Eye (tissue), 1 donor: ENCODE data around the gene PXDN.
"Not testable (repeated sequence)": the region's sequence is repeated elsewhere in the genome, so short reads cannot be mapped to it uniquely, and the experiment has no call there.

ENCODE experiments used
- DNase-seq: peaks from one replicate; pipeline ENCODE4 v3.0.0-alpha.2; 2015

The PXDN gene

DNA sequence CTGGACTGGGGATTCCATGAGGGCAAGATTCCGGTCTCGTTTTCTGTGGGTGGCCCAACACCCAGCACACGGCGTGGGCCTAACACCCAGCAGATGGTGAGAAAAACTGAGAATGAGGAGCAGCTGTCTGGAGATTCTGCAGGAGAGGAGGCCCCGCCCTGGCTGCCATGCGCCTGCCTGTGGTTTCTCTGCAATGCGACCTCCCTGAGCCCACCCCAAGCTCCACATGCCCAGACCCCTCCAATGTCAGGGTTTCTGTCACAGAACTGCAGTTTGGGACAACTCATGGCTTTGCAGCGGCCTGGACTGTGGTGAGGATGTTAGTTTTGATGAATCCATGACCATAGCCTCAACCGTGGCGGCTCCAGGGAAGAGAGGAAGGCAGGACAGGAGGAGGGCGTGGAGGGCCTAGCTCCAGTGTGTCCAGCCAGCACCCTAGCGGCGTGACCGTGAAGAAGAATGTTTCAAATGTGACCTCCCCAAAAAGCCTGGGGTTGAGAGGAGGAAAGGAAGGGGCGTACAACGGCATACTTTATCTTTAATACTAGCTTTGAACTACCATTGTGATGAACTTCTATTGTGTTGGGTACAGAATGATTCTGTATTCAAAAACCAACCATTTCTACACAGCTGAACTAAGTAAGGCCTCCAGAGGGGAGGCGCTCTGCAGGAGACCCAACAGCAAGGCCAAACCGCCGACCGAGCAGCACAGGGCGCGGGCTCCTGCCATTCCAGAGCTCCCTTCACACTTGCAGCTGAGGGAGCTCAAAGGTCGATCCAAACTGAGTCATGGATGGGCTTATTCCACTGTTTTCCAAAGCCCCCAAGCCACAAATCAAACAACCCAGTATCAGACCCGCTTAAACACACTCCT is 3.4 kb downstream of the PXDN start:
- DNase-seq, result peak; percentile 40

DNA sequence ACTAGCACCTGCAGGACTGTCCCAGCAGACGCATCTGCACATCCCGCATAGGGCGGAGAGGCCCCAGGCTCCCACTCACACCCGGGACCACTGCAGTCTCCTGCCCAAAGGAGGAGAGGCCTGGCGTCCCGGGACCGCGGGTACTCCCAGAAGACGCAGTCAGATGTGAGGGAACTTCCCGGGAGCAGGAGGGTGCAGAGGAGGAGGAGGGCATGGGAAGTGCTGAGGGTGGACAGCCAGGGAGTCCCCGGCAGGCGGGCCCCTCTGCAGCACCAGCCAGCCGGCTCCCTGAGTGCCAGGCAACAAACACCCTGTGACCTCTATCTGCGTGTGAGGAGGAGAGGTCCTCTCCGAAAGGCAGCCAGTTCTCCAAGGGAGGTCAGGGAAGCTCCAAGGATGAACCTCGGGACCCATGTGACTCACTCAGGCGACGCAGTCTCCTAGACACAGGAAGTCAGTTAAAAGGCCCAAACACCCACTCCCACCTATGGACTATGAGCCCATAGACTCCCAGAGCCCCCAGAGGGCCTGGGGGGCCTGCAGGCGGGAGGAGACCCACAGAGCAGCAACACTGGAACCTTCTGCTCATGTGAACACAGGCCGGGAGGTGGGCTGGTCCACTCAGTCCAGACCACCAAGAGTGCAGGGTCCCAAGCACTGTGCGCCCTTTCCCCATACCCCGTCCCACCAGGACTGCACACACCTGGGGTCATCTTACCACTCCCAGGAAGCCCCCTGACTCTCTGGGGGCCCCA is 4.2 kb downstream of the PXDN start:
- DNase-seq, result no peak

DNA sequence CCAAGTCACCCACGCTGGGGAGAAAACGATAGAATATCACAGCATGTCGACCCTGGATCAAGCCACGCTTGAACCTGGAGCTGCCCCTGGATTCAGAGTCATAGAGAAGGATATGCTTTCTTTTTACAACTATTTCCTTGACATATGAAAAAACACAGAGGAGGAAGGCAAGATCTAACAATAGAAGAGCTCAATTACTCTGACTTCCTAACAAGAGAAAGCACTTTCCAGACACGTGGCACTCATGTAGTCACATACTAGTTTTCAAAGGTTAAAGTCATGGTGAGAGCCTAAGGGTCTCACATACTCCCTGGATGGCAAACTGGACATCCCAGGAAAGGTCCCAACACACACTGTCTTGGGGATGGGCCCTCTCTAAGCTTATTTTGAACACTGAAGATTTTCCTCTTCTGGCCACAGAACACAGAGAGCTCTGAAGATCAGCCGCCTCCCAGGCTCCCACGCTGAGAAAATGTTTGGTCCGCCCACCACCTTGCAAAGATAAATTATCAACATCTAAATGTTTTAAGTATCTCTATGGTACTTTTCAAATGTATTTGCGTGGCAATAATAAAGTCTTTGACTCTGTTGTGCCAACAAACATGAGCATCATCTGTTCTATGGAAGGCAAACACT is 4.9 kb downstream of the PXDN start:
- no peak for DNase-seq

DNA sequence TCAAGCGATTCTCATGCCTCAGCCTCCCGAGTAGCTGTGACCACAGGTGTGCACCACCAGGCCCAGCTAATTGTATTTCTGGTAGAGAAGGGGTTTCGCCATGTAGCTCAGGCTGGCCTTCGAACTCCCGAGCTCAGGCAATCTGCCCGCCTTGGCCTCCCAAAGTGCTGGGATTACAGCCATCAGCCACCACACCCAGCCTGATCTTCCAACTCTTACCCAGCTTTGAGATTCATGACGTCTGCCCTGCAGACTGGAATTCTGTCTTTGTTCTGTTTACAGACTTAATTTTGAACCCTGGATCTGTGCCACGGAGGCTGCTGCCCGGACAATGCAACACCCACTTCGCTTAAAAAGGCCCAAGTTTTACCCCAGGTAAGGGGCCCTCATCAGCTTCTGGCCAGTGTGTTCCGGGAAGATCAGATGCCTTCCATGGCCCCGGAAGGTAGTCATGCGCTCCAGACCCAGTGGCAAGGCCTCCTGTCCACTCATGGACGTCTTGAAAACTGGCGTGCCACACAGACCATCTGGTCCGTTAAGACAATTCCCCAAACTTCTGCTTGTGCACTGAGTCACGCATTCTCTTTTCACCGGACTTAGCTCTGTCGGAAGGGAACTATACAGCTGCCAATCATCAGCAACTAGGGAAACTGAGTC is 5.5 kb downstream of the PXDN start:
- no peak for DNase-seq

DNA sequence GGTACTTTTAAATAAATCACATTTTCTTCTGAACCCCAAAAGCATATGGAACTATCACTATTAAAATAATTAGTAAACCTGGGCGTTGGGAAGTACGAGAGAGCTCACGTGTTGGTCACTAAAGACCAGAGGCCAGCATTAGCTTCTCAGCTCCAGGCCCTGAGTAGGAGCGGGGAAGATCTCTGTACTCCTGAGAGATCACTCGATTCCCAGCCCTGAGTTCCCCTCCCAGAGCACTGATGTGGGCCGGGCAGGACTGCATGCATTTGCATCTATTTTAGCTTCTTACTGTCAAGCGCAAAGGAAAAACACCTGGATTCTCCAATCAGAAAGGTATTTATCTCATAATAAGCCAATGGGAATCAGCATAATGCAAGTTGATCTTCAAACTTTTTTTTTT is 6.2 kb downstream of the PXDN start:
- DNase-seq, result no peak

DNA sequence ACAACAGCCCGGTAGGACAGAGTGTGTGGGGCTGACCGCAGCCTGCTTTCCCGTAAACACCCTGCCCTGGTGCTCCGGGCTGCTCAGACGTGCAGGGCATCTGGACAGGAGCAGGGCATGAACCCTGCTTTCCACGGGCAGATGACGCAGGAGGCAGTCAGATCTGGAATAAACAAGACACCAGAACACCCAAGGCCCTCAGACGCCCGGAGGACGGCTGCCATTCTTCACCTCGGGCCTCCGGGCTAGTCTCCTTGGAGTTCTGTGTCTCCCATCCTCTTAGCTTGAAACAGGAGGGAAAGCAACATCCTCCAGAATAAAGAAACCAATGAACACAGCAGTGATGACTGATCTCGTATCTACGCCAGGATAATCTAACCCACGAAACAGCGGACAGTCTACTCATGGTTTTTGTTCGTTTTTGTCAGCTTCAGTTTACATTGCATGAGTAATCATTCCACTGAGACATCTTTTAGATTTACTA is 7.3 kb downstream of the PXDN start:
- no peak for DNase-seq

DNA sequence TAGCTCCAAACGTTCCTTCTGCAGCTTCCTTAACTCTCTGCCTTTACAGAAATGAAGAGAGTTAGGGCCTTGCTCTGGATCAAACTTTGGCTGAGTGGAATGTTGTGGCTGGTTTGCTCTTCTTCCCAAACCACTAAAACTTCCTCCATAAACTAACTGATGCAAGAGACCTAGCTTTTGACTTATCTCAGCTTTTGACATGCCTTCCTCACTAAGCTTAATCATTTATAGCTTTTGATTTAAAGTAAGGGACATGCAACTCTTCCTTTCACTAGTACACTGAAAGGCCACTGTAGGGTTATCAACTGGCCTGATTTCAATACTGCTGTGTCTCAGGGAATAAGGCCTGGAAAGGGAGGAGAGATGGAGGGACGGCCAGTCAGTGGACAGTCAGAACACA is 8.3 kb downstream of the PXDN start:
- no peak for DNase-seq

DNA sequence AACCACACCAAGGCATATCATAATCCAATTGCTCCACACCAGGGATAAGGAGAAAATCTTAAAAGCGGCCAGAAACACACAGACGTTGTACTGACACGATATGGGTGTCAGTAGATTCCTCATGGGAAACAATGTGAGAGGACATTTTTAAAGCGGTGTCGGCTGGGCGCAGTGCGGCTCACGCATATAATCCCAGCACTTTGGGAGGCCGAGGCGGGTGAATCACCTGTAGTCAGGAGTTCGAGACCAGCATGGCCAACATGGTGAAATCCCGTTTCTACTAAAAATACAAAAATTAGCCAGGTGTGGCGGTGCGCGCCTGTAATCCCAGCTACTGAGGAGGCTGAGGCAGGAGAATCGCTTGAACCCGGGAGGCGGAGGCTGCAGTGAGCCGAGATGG is 11.0 kb downstream of the PXDN start:
- not testable (repeated sequence) for DNase-seq

DNA sequence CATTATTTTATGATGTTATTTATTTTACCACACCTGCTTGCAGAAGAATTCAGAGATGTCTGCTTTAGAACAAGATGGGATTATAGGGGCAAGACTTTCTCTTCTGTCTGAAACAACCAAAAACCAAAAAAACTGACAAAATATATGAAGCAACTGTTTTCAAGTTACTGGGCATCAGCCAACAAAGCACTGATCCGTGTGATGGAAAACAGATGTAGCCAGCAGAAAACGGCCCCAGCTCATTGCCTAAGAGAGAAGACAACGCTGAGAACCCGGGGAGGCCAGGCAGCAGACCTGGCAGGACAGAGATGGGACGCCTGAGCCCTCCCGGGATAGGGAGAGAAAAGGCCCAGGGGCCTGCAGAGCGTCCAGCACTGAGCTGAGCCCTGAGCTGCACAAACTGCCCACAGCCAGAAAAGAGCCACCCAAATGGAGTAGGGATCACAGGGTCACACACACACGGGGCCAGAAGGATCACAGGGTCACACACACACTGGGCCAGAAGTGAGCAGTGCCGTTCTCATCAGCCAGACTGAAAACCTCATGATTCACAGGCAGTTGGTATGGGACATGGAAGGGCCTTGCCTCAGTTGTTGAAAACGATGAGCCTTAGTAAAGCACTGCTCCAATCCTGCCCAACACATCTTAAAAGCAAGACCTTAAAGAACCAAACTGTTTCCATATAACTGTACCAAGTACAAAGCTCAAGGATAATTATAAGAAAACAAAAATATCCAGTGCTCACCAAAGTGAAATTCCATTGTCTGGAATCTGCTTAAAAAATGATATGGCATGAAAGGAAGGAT is 12.1 kb downstream of the PXDN start:
- DNase-seq, result peak; percentile 85

DNA sequence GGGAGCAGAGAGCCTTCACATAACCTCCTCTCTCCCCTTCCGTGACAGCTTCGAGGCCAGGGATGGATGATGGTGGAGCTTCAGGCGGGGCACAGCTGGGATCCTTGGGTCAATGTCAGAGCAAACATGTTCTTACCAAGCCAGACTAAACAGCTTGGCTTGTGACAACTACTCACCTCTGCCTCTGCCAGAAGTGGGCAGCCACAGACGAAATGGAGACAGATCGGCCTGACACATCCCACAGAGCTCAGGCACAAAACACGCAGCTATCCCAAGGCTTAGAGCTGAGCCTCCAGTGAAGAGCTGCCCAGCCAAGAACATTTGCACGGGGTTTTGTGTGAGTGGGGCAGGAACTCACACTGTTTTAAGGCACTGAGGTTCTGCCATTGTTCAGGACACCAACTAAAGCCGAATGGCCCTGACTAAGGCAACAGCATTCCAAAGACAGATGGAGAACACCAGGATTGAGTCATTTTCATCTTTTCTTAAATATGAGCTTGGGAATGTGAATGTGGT is 12.8 kb downstream of the PXDN start:
- DNase-seq, result peak; percentile 70

DNA sequence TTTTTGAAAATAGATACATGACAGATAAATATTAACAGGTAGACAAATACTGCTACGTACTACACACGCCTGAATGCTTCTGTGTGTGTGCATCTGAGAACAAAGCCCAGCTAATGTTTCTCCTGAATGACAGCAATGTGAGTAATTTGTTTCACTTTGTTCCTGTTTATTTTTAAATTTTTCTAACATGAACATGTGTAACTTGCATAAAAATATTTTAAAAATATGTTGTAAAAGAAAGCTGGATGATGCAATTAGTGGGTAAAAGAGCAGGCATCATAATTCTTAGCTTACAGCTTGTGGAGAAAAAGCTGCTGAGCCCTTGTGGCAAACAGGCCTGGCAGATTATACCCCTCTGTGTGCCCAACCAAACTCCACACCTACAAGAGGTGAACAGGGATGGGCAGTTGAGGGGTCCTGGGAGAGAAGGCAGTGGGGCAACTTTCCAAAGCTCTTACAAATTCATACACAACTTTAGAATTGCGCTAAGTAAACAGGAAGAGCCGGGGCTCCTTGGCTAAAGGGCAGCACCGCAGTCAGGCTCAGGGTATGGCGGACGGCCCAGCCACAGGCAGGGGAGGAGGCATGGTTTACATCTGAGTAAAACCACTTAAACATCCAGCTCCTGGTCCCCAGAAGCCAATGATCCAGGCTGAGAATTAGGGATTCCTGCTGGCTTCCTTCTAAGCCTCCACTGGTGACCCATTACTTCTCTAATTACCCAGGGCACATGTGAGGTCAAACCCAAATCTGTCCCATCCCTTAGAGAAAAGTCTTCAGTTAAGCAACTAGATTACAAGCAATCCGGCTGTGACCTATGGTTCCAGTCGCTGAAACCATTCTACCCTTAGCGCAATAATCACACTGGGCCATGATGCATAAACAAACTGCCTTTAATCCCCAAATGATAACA is 14.0 kb downstream of the PXDN start:
- DNase-seq, result peak; percentile 70

DNA sequence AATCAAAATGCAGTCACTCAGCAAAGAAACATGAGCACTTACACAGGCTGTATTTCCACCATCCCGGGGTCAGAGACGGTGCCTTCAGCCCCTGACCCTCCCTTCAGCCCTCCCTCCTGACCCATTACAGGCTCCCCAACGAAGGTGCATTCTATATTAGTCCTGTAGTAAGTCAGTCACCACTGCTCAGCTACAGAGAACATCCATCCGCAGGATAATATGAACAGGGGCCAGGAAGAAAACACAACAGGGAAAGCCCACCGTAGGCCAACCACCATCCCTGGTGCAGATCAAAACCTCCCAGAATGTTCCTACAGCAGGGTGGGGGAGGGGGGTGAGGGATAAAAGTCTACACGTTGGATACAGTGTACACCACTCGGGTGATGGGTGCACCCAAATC is 15.1 kb downstream of the PXDN start:
- no peak for DNase-seq

DNA sequence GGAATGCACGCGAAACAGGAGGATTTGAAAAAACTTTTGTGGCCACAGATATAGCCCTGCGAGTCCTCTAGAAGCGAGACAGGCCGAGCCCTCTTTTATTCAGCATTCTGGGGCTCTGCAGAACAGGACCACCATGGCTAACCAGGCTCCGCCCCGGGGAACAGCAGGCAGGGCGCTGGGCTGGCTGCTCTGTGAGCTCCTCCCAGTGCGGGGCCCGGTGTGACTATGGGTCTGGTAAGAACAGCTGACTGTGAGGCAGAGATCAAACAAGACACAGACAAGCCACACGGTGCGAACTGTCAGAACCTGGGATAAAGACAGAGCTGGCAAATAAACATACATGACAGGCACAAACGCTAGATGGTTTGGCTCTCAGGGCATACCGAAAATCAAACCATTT is 15.5 kb downstream of the PXDN start:
- DNase-seq, result peak; percentile 77

DNA sequence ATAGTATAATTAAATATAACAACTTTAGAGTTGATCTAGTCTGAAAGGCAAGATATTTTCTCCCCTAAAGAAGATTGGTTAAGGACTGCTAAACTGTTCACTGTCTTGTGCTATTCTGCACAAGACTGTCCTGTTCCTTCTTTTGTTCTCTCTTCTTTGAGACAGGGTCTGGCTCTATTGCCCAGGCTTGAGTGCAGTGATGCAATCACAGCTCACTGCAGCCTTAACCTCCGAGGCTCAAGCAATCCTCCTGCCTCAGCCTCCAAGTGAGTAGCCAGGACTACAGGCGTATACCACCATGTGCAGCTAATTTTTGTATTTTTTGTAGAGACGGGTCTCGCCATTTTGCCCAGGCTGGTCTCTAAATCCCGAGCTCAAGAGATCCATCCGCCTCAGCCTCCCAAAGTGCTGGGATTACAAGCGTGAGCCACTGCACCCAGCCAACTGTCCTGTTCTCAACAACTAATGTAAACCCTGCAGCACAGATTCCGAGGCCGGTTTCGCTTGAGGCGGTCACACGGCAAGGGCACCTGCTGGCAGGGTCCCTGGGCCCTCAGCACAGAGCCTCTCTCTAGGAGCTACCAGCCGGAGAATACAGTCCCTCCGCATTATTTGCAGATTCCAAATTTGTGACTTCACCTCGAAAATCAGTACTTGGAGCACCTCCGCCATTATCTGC is 16.4 kb downstream of the PXDN start:
- DNase-seq, result no peak

DNA sequence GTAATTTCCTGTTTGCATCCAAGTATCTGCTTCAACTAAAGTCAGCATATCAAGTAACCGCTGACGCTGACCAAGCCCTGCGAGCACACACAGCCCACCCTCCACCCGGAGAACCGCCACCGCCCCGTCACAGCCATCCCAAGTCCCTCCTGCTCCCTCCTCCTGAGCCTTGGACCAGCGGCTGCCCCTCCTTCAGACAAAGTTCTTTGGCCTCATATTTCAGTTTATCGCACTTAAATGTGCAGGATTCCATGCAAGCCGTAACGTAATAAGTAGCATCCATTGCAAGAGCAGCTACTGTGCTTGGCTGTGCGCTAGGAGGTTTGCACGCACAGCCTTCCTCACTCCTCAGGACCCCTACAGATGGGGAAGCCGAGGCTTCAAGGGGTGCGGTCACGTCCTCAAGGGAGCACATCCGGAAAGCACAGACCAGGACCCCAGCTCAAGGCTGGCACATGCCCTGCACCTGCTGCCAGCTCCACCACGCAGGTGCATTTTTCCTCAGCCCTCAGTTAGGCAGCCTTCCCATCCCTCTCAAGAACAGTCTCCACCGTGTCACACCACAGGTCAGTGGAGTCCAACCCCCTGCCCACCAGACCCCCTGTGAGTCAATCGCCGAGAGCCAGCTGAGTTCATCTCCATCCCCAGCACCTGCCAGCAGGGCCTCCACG is 17.1 kb downstream of the PXDN start:
- DNase-seq, result no peak

DNA sequence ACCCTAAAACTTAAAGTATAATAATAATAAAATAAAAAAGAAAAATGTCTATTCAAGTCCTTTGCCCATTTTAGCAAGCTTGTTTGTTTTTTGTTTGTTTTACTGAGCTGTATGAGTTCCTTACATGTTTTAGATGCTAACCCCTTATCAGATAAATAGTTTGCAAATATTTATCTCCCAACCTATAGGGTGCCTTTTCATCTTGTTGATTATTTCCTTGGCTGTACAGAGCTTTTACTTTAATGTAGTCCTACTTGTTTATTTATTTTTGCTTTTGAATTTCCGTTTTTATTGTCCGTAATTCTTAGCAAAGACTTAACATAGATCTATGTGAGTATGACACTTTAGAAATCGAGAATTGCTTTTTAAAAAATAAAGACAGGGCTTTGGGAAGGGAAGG is 17.8 kb downstream of the PXDN start:
- DNase-seq, result no peak

DNA sequence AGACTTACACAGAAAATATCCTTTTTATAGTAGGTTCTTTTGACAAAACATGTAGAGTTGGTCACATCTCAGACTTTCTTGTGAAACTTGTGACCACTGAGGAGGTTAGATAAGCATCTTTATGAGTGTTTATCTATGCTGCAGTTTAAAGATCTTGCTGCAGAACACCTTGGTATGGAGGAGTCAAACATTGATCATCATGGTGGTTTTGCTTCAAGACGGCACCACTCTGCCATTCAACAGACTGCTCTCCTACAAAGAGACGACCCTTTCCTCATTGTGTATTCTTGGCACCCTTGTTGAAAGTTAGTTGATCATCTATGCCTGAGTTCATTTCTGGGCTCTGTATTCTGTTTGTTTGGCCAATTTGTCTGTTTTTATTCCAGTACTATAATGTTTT is 20.0 kb downstream of the PXDN start:
- not testable (repeated sequence) for DNase-seq

DNA sequence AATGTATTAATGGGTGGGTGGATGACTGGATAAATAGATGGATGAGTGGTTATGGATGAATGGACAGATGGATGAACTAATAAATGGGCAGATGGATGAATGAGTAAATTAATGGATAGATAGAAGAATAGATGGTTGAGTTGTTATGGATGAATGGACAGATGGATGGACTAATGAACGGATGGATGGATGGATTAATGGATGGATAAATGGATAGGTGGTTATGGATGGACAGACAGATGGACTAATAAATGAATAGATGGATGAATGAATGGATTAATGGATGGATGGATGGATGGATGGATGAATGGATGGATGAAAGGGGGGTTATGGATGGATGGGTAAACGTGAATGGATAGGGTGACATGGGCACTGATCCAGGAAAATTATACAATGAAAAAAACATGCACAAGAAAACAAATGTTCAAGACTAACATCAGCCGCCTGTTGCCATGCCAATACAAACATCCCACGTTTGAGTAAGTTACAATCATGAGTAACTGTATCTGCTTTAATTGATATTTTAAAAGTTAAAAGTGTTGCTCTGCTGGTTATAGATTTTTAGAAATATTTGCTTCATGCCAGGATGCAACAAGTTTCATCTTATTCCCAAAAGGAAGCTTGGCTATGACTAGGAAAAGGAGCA is 20.8 kb downstream of the PXDN start:
- no peak for DNase-seq

DNA sequence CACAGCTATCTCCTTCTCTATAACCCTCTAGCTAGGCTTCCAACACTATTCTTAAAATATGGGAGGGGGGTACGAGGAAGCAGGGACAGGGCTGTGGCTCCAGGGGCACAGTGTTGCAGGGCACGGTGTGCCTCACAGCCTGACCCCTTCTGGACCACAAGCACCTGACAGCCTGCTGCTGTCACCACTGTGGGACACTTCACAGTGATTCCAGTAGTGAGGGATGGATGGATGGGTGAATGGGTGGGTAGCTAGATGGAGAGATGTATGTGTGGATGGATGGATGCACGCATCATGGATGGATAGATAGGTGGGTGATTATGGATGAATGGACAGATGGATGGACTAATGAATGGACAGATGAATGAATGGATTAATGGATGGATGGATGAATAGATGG is 21.6 kb downstream of the PXDN start:
- no peak for DNase-seq
